Activated T-cell treated with anti-CD3 and anti-CD28 coated beads, Interleukin-2, amount 50 U/mL, for 72 hours (primary cell): ENCODE results near the gene NPFFR2. TPM values are rescaled to one million over a fixed set of nuclear protein-coding genes. Genes with fewer than 3 reads are reported as not detected.

Experiments used
- total RNA-seq, 2 donors: library from RNA; stranded (reverse); gene quantifications; one replicate each; pipeline ENCODE4 v1.2.3, GENCODE V29; 2022

The NPFFR2 gene
- total RNA-seq, 2 donors from 2014 or later = not detected

Other genes starting within 250 kb of the NPFFR2 start
- gene GC, start 247.9 kb upstream of the NPFFR2 start, total RNA-seq = not detected